Hepatic stellate cell (primary cell): ENCODE data around the gene KCNK15.

Experiments used
- DNase-seq: peaks from one replicate; pipeline ENCODE4 v3.0.0; 2011; ENCODE audit warnings: low spot score

The KCNK15 gene

GRCh38 chr20:44715499-44716308 is 30.0 kb upstream of the KCNK15 start:
- DNase-seq: no peak

DNA sequence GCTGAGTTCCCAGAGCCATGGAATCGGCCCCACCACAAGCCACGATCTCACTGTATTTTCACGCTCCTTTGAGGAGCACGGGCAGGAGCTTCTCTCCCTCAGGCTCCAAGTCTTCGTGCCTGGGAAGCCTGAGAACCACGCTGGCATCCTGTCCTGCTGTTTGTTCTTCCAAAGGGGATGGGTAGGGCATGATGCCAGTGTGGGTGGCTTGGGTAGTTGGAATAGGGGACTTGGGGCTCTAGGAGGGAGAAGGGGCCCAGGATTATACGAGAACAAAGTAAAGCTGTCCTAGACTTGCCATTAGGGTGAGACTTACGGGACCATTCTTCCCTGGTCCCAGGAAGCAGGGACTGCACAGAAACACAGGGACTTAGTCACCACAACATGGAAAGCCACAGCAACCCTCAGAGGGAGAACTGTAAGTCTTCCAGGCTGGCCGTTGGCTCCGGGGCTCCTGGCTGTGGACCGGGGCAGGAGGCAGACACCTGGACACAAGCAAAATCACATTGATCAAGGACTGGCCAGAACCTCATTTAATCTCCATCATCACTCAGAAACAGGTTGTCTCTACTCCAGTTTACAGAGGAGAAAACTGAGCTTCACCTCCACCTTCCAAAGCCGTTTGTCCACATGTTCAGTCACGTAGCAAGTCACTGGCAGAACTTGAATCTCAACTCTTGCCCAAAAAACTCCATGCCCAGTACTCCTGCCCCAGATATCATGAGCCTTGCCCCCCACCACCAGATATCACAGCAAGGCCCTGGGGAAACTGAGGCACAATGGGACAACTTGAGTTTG is 29.2 kb upstream of the KCNK15 start:
- DNase-seq: no peak

GRCh38 chr20:44717986-44718385 is 27.7 kb upstream of the KCNK15 start:
- DNase-seq: no peak

- DNase-seq: no peak
These were observed 25.8 kb upstream of the KCNK15 start for GRCh38 chr20:44719841-44720240.

DNA sequence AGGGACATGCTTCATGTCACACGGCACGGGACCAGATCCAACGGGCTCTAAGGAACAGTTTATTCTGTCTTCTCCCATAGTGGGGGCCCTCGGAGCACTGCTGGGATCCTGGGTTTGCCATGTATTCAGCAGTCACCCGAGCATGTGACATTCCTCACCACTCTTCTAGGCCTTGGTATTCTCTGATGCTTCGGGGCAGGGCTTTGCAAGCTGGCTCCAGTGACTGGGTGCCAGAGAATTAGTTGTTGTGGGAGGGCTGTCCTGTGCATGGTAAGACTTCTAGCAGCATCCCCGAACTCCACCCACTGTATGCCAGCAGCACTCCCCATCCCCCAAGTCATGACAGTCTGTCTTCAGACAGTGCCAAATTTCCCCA is 25.1 kb upstream of the KCNK15 start:
- DNase-seq: peak; percentile 68

GRCh38 chr20:44720997-44721784 is 24.5 kb upstream of the KCNK15 start:
- peak; percentile 61 for DNase-seq

- DNase-seq: no peak
These were observed 23.9 kb upstream of the KCNK15 start for GRCh38 chr20:44721785-44722054.

GRCh38 chr20:44722990-44723389 is 22.7 kb upstream of the KCNK15 start:
- DNase-seq: no peak

DNA sequence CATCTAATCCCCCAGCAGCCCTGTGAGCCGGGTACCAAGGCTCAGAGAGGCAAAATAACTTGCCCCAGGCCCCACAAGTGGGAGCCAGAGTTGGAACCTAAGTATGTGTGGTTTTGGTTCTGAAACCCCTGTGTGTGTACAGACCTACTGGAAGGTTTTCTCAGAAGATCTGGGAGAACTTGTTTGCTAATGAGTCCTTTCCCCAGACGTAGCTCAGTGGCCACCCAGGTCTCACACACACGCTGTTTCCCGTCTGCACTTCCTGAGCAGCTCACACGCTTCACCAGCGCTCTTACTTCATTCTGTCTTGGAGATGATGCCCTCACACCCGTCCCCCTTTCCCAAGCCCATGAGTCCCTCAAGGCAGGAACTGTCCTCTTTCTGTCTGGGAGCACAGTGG is 22.3 kb upstream of the KCNK15 start:
- DNase-seq: no peak

GRCh38 chr20:44723798-44724362 is 21.8 kb upstream of the KCNK15 start:
- no peak for DNase-seq

DNA sequence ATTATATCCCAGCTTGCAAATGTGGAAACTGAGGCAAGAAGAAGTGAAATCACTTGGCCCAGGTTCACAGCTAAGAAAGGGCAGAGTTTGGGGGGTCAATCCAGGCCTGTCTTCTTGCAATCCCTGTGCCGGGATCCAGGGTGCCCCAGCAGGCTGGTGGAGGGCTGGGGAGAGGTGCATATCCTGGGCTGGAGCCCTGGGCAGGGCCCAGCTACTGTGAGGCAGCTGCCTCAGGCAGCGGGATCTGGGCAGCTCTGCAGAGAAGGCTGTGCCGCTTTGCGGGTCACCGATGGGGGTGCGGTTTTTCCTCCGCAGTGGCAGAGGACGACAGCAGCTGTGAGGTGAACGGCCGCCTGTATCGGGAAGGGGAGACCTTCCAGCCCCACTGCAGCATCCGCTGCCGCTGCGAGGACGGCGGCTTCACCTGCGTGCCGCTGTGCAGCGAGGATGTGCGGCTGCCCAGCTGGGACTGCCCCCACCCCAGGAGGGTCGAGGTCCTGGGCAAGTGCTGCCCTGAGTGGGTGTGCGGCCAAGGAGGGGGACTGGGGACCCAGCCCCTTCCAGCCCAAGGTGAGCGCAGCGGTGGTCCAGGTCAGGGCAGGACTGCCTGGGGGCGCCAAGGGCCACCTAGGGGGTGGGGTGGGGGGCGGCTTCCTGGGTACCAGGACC is 21.1 kb upstream of the KCNK15 start:
- no peak for DNase-seq

- DNase-seq: no peak
These were observed 19.8 kb upstream of the KCNK15 start for GRCh38 chr20:44725837-44726236.

GRCh38 chr20:44727039-44727438 is 18.6 kb upstream of the KCNK15 start:
- DNase-seq: no peak

- DNase-seq: no peak
These were observed 18.0 kb upstream of the KCNK15 start for GRCh38 chr20:44727651-44728050.

GRCh38 chr20:44728801-44729443 is 16.7 kb upstream of the KCNK15 start:
- DNase-seq: peak; percentile 74

DNA sequence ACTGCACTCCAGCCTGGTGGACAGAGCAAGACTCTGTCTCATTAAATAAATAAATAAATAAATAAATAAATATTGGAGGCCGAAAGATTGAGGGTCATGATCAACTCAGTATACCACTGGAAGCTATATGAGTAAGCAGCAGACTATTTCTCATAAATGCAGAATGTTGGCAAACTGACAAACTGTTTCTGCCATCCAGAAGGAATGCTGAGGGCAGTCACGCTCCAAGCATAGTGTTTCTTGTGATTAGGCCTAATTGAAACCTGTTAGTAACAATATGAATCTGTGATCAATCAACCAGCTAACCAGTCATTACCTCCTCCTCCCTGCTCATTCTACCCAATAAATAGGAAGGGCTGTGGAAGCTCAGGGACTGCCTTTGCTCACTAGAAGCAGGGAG is 15.2 kb upstream of the KCNK15 start:
- DNase-seq: no peak

- no peak for DNase-seq
These were observed 14.0 kb upstream of the KCNK15 start for GRCh38 chr20:44731657-44732056.

GRCh38 chr20:44732327-44732726 is 13.3 kb upstream of the KCNK15 start:
- no peak for DNase-seq

DNA sequence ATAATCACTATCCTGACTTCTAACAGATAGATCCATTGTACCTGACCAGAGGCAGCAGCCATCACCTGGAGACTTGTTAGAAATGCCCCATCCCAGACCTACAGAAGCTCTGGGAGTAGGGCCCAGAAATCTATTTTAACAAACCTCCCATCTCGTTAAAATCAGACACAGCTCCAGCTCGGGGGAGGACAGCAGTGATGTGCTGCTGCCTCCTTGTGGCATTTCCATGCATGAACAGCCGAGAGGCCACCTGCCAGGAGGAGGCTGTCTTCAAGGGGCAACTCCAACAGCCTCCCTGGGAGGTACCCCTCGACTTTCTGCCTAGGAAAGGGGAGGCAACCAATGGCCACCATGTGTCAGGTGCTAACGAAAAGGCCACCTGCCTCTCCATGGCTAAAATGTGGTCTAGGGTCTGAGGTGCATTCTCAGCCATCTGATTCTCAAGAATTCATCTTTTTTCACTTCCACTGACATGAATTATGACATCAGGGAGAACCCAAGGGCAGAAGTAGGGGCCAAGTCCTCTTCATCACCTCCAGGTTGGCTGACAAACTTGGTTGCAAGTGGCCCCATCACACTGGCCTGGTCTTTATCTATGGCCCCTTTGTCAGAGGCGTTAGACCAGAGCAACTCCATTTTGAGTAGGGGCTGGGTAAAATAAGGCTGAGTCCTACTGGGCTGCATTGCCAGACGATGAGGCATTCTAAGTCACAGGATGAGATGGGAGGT is 12.2 kb upstream of the KCNK15 start:
- peak; percentile 76 for DNase-seq

- peak; percentile 84 for DNase-seq
These were observed 10.7 kb upstream of the KCNK15 start for GRCh38 chr20:44734938-44735337.

DNA sequence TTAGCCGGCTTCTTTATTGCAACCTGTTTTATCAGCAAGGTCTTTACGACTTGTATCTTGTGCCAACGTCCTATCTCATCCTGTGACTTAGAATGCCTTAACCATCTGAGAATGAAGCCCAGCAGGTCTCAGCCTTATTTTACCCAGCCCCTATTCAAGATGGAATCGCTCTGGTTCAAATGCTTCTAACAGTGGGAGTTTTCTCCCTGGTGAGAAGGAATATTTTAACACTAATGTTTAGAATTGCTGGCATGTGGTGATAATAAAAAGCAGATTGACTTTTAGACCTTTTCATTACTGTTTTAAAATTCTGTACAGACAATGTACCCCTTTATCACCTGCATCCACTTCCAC is 9.9 kb upstream of the KCNK15 start:
- no peak for DNase-seq
